ENCODE data around the gene ARCN1. TPM values are rescaled to one million over a fixed set of nuclear protein-coding genes. Genes with fewer than 3 reads are reported as not detected.

The ARCN1 gene
- total and polyA plus RNA-seq, 2 donors (not counting 1 experiment from before 2014, with no cell fraction given): 42.9 to 83.2 TPM

- Mint-ChIP-seq H3K9me3 (ENCODE audit: insufficient read depth) (no peaks in the 10 kb centered on the region), H3K4me1 (peaks cover 14% of the 10 kb centered on the region), H3K27me3 (peaks cover 34% of the 10 kb centered on the region), H3K27ac (no peak overlapping the region), H3K4me3 (peak overlapping the region; percentile 59)
- CTCF ChIA-PET: interaction anchor here (0.8 kb wide), 1 partner anchor 14 kb away, joined by 3 read pairs; the partner anchor contains the start of gene PHLDB1
- Histone ChIP-seq H3K4me1 (ENCODE audit: control insufficient read depth in 2 of 2, insufficient read depth in 2 of 2, low read length in 2 of 2) (peaks cover 8 to 12% of the 10 kb centered on the region in 2 donors), H2AFZ (ENCODE audit: insufficient read depth, low read depth, low read length, poor library complexity, severe bottlenecking) (peak overlapping the region; percentile 72), H3K27me3 (replicated peaks in 1 of 4; ENCODE audit: control extremely low read depth in 1 of 4, control insufficient read depth in 3 of 4, insufficient read depth in 4 of 4, low read length in 3 of 4) (peaks cover 0 to 25% (median 12%) of the 10 kb centered on the region in 4 experiments), H3K27ac (ENCODE audit: low read length in 2 of 2) (no peak overlapping the region), H3K36me3 (replicated peaks in 1 of 2; ENCODE audit: control extremely low read depth in 1 of 2, control insufficient read depth in 1 of 2, extremely low read depth in 1 of 2, insufficient read depth in 2 of 2, low read length in 1 of 2) (no peaks in the 10 kb centered on the region), H3K4me3 (ENCODE audit: control extremely low read depth in 1 of 5, extremely low read depth in 1 of 5, insufficient read depth in 1 of 5, low read depth in 2 of 5, low read length in 4 of 5) (peak overlapping the region in 3 of 5 experiments; percentile 6 to 38 (median 15)), H3K9me3 (ENCODE audit: control extremely low read depth in 1 of 3, control insufficient read depth in 2 of 3, insufficient read depth in 1 of 3, low read length in 2 of 3) (no peaks in the 10 kb centered on the region), H3K9ac (ENCODE audit: low read length) (peak overlapping the region; percentile 37), H3K4me2 (replicated peaks; ENCODE audit: low read depth, low read length, poor library complexity, severe bottlenecking) (peak overlapping the region; percentile 79), H3K79me2 (ENCODE audit: control insufficient read depth, insufficient read depth, low read length) (no peaks in the 10 kb centered on the region), H4K20me1 (ENCODE audit: control insufficient read depth, insufficient read depth, low read length, poor library complexity, severe bottlenecking) (no peaks in the 10 kb centered on the region)
- ATAC-seq (ENCODE audit: low read depth): peak; percentile 41
- TF ChIP-seq CTCF (IDR thresholded peaks at IDR 0.05) (no peak), EZH2 (IDR thresholded peaks at IDR 0.05; ENCODE audit: borderline replicate concordance, insufficient read depth, low read depth, low read length, poor library complexity, severe bottlenecking) (no peak)
- DNase-seq: no peak
- intact Hi-C loops (cut with micrococcal nuclease): no loop called here
- POLR2A ChIA-PET: interaction anchor here (0.6 to 1.0 kb wide), 2 partner anchors 14 to 132 kb away, joined by 3 to 5 read pairs; partner anchors contain the start of gene PHLDB1
- WGBS (ENCODE audit: insufficient coverage): under 1% methylated on average over 32 of the region's 38 CpGs
Measured at GRCh38 chr11:118621071-118621783, 49.0 kb downstream of the ARCN1 start.

Data from B cell (primary cell).